GM12878 (cell line): Measurements from ENCODE around the gene IDI2. TPM values are rescaled to one million over a fixed set of nuclear protein-coding genes. Genes with fewer than 3 reads are reported as not detected.

ENCODE experiments used
- ATAC-seq: fragments of 200-7000 bp; cut with Tn5 transposase; 3 replicates; pipeline ENCODE4 v1.9.1; 2020; ENCODE audit warnings: mild to moderate bottlenecking, moderate library complexity
- BruUV-seq: library from RNA; stranded (reverse); fragments of 400-500 nt; replicated peaks from 2 replicates; lab custom pipeline; 2021; lab: Mats Ljungman, UMichigan
- CTCF ChIA-PET: fragments of 300-600 bp; sonication (Branson Sonifier 250); formaldehyde crosslinking; extraction: SDS; loops from one replicate; lab custom pipeline; 2021; ENCODE audit warnings: inconsistent platforms; lab: Yijun Ruan, JAX
- POLR2A ChIA-PET: fragments of 350-600 bp; formaldehyde crosslinking; extraction: SDS; loops from one replicate; lab custom pipeline; 2021; ENCODE audit warnings: inconsistent platforms; lab: Charles Lee
- RAD21 ChIA-PET: fragments of 300-600 bp; sonication (Branson Sonifier 250); formaldehyde crosslinking; loops from one replicate; lab custom pipeline; 2023; ENCODE audit warnings: antibody characterized with exemption; ENCODE audit not compliant: unreplicated experiment; lab: Charles Lee
- SMC1A ChIA-PET: fragments of 300-600 bp; sonication (Branson Sonifier 250); formaldehyde crosslinking; loops from one replicate; lab custom pipeline; 2023; ENCODE audit not compliant: unreplicated experiment, uncharacterized antibody; lab: Charles Lee
- DNase-seq: peaks from one replicate; pipeline ENCODE4 v3.0.0-alpha.2; 2011; ENCODE audit warnings: low read depth, low spot score
- FAIRE-seq: peaks from 3 replicates; lab custom pipeline; 2011; peaks lifted over from hg19 to GRCh38; lab: Jason Lieb, UNC
- H2AFZ ChIP-seq: 2 replicates; pipeline ENCODE4 v1.6.0; 2011; ENCODE audit warnings: low read depth, low read length, control low read depth; ENCODE audit not compliant: control insufficient read depth
- H3K27ac ChIP-seq: 2 replicates; pipeline ENCODE4 v1.5.1; 2011; ENCODE audit warnings: control low read depth; ENCODE audit not compliant: control insufficient read depth, insufficient read depth
- H3K27me3 ChIP-seq, 2 experiments: replicated peaks in 1 of 2; 2 replicates each; pipeline versions ENCODE4 v1.6.0 to v1.6.1; 2011; ENCODE audit warnings: low read length in 1 of 2; ENCODE audit not compliant: control insufficient read depth in 2 of 2, insufficient read depth in 2 of 2
- H3K36me3 ChIP-seq, 2 experiments: 2 replicates each; pipeline ENCODE4 v1.5.1; 2011; ENCODE audit warnings: low read length in 1 of 2; ENCODE audit not compliant: control insufficient read depth in 2 of 2, insufficient read depth in 2 of 2
- H3K4me1 ChIP-seq: 2 replicates; pipeline ENCODE4 v1.6.1; 2011; ENCODE audit warnings: mild to moderate bottlenecking, low read length, moderate library complexity, mixed read lengths; ENCODE audit not compliant: control insufficient read depth, insufficient read depth
- H3K4me2 ChIP-seq: 2 replicates; pipeline ENCODE4 v1.6.0; 2011; ENCODE audit warnings: control low read depth; ENCODE audit not compliant: control insufficient read depth, insufficient read depth
- H3K4me3 ChIP-seq: fragments of 200-600 bp; sonication (generic); 2 replicates; pipeline ENCODE4 v1.5.1; 2016
- H3K79me2 ChIP-seq: 2 replicates; pipeline ENCODE4 v1.6.0; 2011; ENCODE audit warnings: low read length; ENCODE audit not compliant: control insufficient read depth, insufficient read depth
- H3K9ac ChIP-seq: 2 replicates; pipeline ENCODE4 v1.8.0; 2011; ENCODE audit warnings: low read length, control low read depth, mixed read lengths; ENCODE audit not compliant: control insufficient read depth, insufficient read depth
- H3K9me3 ChIP-seq: replicated peaks from 3 replicates; pipeline ENCODE4 v1.5.1; 2011; ENCODE audit warnings: mild to moderate bottlenecking, low read length; ENCODE audit not compliant: control insufficient read depth, insufficient read depth
- H4K20me1 ChIP-seq: 2 replicates; pipeline ENCODE4 v1.6.0; 2011; ENCODE audit not compliant: control insufficient read depth, insufficient read depth
- CBFB ChIP-seq: IDR thresholded peaks from 2 replicates; pipeline ENCODE4 v1.6.1; 2016; ENCODE audit warnings: antibody characterized with exemption, low read depth
- CREB1 ChIP-seq: IDR thresholded peaks from 2 replicates; pipeline ENCODE4 v1.6.1; 2012; ENCODE audit warnings: low read depth, mild to moderate bottlenecking, inconsistent platforms
- CREM ChIP-seq: IDR thresholded peaks from 2 replicates; pipeline ENCODE4 v1.6.1; 2014; ENCODE audit warnings: antibody characterized with exemption, low read depth
- GABPA ChIP-seq: IDR thresholded peaks from 2 replicates; pipeline ENCODE4 v1.6.1; 2014; ENCODE audit warnings: antibody characterized with exemption, low read depth, mild to moderate bottlenecking, inconsistent platforms
- HDGF ChIP-seq: fragments of 450-650 bp; IDR thresholded peaks from 2 replicates; pipeline ENCODE4 v1.6.1; 2016; ENCODE audit warnings: antibody characterized with exemption
- IKZF1 ChIP-seq: fragments of 450-650 bp; conservative IDR thresholded peaks from 2 replicates; pipeline ENCODE4 v1.6.1; 2017; ENCODE audit warnings: antibody characterized with exemption, mild to moderate bottlenecking
- IKZF2 ChIP-seq, 2 experiments: fragments of 450-650 bp; IDR thresholded peaks; 2 replicates each; pipeline ENCODE4 v1.6.1; 2017; ENCODE audit warnings: mild to moderate bottlenecking in 2 of 2, moderate library complexity in 2 of 2
- LARP7 ChIP-seq: fragments of 450-650 bp; IDR thresholded peaks from 2 replicates; pipeline ENCODE4 v1.6.1; 2017; ENCODE audit warnings: mild to moderate bottlenecking
- MAX ChIP-seq: IDR thresholded peaks from 2 replicates; pipeline ENCODE4 v1.6.1; 2012; ENCODE audit warnings: low read depth, low read length, improper control_type of control experiment
- POLR2AphosphoS2 ChIP-seq: IDR thresholded peaks from 2 replicates; pipeline ENCODE4 v1.6.1; 2011; ENCODE audit warnings: low read depth, mild to moderate bottlenecking, low read length, improper control_type of control experiment, moderate library complexity
- PRDM15 ChIP-seq: fragments of 450-650 bp; formaldehyde crosslinking; IDR thresholded peaks from 2 replicates; pipeline ENCODE4 v1.4.0; 2020; ENCODE audit warnings: mild to moderate bottlenecking, moderate library complexity
- RB1 ChIP-seq: fragments of 450-650 bp; formaldehyde crosslinking; IDR thresholded peaks from 2 replicates; pipeline ENCODE4 v1.6.1; 2017; ENCODE audit warnings: mild to moderate bottlenecking, borderline replicate concordance
- REST ChIP-seq: IDR thresholded peaks from 2 replicates; pipeline ENCODE4 v1.6.1; 2012; ENCODE audit warnings: mild to moderate bottlenecking, low read depth, low read length
- SKIL ChIP-seq: fragments of 450-650 bp; IDR thresholded peaks from 2 replicates; pipeline ENCODE4 v1.6.1; 2017; ENCODE audit warnings: mild to moderate bottlenecking, low read depth, inconsistent platforms; ENCODE audit not compliant: poor library complexity, severe bottlenecking
- SMARCA5 ChIP-seq: fragments of 450-650 bp; IDR thresholded peaks from 2 replicates; pipeline ENCODE4 v1.6.1; 2017; ENCODE audit warnings: mild to moderate bottlenecking
- SMC3 ChIP-seq: IDR thresholded peaks from 2 replicates; pipeline ENCODE4 v1.6.1; 2011; ENCODE audit warnings: low read length, improper control_type of control experiment, borderline replicate concordance
- WGBS: methylation state at CpG from one replicate; pipeline ENCODE4 v1.1.6; 2016; ENCODE audit warnings: low lambda C conversion rate; ENCODE audit not compliant: insufficient replicate concordance, insufficient coverage; ENCODE audit errors: missing lambda C conversion rate; 5-methylcytosine and 5-hydroxymethylcytosine counted together
- in situ Hi-C: fragments of 300-500 bp; cut with MboI; formaldehyde crosslinking; loops from 9 replicates; pipeline ENCODE4 v1.14.3; 2018; ENCODE audit warnings: mixed read lengths
- intact Hi-C: fragments of 100-400 bp; cut with micrococcal nuclease; formaldehyde crosslinking; loops from one replicate; pipeline ENCODE4 v1.14.2; 2022; ENCODE audit not compliant: unreplicated experiment
- polyA plus RNA-seq, 11 experiments: library from polyadenylated mRNA; depleted of rRNA in 4 of 11; unstranded in 6 of 11; stranded (reverse) in 5 of 11; fragments of >200 nt; fragmentation: Nextera tagmentation in 4 of 11; fragmentation: Illumina TruSeq in 1 of 11; extraction: Ambion mirVana in 4 of 11; extraction: Trizol in 1 of 11; gene quantifications; 1 replicate in 1 of 11; 2 replicates in 10 of 11; pipeline versions ENCODE4 v1.2.1 to v1.2.3, GENCODE V29; 2011 to 2016; ENCODE audit warnings: inconsistent platforms in 2 of 11, missing spikeins in 2 of 11, low read depth in 1 of 11
- total RNA-seq, 4 experiments: library from RNA; depleted of rRNA in 3 of 4; stranded (reverse); fragments of >200 nt in 3 of 4; fragmentation: Illumina TruSeq in 1 of 4; extraction: Trizol in 1 of 4; gene quantifications; 2 replicates each; pipeline versions ENCODE4 v1.2.1 to v1.2.3, GENCODE V29; 2013 to 2021

The IDI2 gene
- total and polyA plus RNA-seq, 10 of the 15 experiments (the other 5 are each of a cell fraction or from before 2014, with no cell fraction given): 0.06 TPM; not detected in 9

GRCh38 chr10:1045415-1045814 is 19.8 kb upstream of the IDI2 start:
- ChIA-PET POLR2A (interaction anchor here (0.6 to 3.6 kb wide), 4 partner anchors 7 to 64 kb away, joined by 4 to 15 read pairs (median 10); partner anchors contain the start of gene WDR37), RAD21 (interaction anchor here (0.6 to 1.9 kb wide), 4 partner anchors 10 to 109 kb away, joined by 3 to 6 read pairs (median 3); partner anchors contain the start of gene WDR37), CTCF (interaction anchor here (1.0 to 1.3 kb wide), 3 partner anchors 53 to 116 kb away, joined by 3 read pairs; no protein-coding TSS in a partner anchor), SMC1A (interaction anchor here (0.6 to 1.5 kb wide), 4 partner anchors 11 to 115 kb away, joined by 3 to 8 read pairs (median 5); partner anchors contain the start of gene WDR37)
- peaks cover 61% of the 10 kb centered on the region for H3K79me2 ChIP-seq
- TF ChIP-seq PRDM15 (CRISPR knock-in tag) (no peak), CREM (no peak), CREB1 (no peak), RB1 (no peak), MAX (no peak), IKZF2 (IDR thresholded peaks at IDR 0.05) (no peak), SKIL (no peak), HDGF (no peak), SMARCA5 (no peak), GABPA (no peak), POLR2AphosphoS2 (no peak), SMC3 (no peak), IKZF1 (no peak), REST (no peak), LARP7 (no peak), CBFB (no peak)
- in situ Hi-C loops: no loop called here
- H3K9ac ChIP-seq: no peak overlapping the region
- H3K4me1 ChIP-seq: peaks cover 5% of the 10 kb centered on the region
- H3K9me3 ChIP-seq: no peaks in the 10 kb centered on the region
- peak overlapping the region; percentile 69 for H3K4me3 ChIP-seq
- intact Hi-C loops: no loop called here
- H3K36me3 ChIP-seq: peaks cover 0 to 12% of the 10 kb centered on the region in 2 experiments; a peak in 3 of 4 replicates
- BruUV-seq: no TSS peak
- ATAC-seq (no peak), FAIRE-seq (no peak), DNase-seq (no peak)
- no peaks in the 10 kb centered on the region for H3K27me3 ChIP-seq
- peak overlapping the region; percentile 95 for H3K4me2 ChIP-seq
- WGBS: 77% methylated on average over 6 of the region's 6 CpGs
- peak overlapping the region; percentile 11; the same call in 1 of the 2 replicates for H3K27ac ChIP-seq
- peaks cover 3% of the 10 kb centered on the region; the same call in 1 of the 2 replicates for H4K20me1 ChIP-seq
- no peak overlapping the region for H2AFZ ChIP-seq
